ENCODE data around the gene TOP1. TPM values are rescaled to one million over a fixed set of nuclear protein-coding genes. Genes with fewer than 3 reads are reported as not detected.
"Not testable (repeated sequence)": the region's sequence is repeated elsewhere in the genome, so short reads cannot be mapped to it uniquely, and the experiment has no call there.

Gene TOP1
- total RNA-seq, 1 donor from 2014 or later: 90.8 TPM

DNA sequence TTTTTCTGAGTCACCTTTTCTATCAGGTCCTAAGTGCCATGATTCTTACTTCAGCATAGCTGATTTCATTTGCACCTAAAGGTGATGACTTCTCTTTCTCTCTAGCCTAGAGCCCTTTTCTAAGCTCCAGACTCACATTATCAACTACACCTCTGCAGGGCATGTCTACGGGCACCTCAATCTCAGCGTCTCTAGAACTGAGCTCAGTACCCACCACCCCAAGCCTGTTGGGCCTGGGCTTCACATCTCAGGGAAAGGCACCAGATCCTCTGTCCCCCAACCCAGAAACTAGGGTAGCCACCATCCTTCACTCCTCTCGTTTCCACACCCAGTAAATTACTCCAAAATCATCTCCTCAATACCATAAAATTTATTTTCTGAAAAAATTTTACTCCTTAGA lies 98.1 kb downstream of the TOP1 start:
- Mint-ChIP-seq H3K4me3 (ENCODE audit: low read depth) (no peak overlapping the region), H3K4me1 (ENCODE audit: low read depth) (no peaks in the 10 kb centered on the region), H3K27me3 (no peaks in the 10 kb centered on the region), H3K36me3 (ENCODE audit: insufficient read depth) (peaks cover 42% of the 10 kb centered on the region), H3K9me3 (ENCODE audit: low read depth) (no peaks in the 10 kb centered on the region), H3K27ac (peak overlapping the region; percentile 67)
- no peak for DNase-seq (ENCODE audit: low spot score, unreplicated experiment)
- TF ChIP-seq, protein P1, sequence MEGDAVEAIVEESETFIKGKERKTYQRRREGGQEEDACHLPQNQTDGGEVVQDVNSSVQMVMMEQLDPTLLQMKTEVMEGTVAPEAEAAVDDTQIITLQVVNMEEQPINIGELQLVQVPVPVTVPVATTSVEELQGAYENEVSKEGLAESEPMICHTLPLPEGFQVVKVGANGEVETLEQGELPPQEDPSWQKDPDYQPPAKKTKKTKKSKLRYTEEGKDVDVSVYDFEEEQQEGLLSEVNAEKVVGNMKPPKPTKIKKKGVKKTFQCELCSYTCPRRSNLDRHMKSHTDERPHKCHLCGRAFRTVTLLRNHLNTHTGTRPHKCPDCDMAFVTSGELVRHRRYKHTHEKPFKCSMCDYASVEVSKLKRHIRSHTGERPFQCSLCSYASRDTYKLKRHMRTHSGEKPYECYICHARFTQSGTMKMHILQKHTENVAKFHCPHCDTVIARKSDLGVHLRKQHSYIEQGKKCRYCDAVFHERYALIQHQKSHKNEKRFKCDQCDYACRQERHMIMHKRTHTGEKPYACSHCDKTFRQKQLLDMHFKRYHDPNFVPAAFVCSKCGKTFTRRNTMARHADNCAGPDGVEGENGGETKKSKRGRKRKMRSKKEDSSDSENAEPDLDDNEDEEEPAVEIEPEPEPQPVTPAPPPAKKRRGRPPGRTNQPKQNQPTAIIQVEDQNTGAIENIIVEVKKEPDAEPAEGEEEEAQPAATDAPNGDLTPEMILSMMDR (IDR thresholded peaks at IDR 0.05; ENCODE audit: unreplicated experiment): no peak

DNA sequence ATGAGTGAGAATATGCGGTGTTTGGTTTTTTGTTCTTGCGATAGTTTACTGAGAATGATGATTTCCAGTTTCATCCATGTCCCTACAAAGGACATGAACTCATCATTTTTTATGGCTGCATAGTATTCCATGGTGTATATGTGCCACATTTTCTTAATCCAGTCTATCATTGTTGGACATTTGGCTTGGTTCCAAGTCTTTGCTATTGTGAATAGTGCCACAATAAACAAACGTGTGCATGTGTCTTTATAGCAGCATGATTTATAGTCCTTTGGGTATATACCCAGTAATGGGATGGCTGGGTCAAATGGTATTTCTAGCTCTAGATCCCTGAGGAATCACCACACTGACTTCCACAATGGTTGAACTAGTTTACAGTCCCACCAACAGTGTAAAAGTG lies 99.7 kb downstream of the TOP1 start:
- H3K4me3 Mint-ChIP-seq (ENCODE audit: low read depth); DNase-seq (ENCODE audit: low spot score, unreplicated experiment); H3K27ac Mint-ChIP-seq; H3K9me3 Mint-ChIP-seq (ENCODE audit: low read depth); H3K27me3 Mint-ChIP-seq; H3K4me1 Mint-ChIP-seq (ENCODE audit: low read depth): not testable (repeated sequence)
- H3K36me3 Mint-ChIP-seq (ENCODE audit: insufficient read depth): peaks cover 36% of the 10 kb centered on the region

DNA sequence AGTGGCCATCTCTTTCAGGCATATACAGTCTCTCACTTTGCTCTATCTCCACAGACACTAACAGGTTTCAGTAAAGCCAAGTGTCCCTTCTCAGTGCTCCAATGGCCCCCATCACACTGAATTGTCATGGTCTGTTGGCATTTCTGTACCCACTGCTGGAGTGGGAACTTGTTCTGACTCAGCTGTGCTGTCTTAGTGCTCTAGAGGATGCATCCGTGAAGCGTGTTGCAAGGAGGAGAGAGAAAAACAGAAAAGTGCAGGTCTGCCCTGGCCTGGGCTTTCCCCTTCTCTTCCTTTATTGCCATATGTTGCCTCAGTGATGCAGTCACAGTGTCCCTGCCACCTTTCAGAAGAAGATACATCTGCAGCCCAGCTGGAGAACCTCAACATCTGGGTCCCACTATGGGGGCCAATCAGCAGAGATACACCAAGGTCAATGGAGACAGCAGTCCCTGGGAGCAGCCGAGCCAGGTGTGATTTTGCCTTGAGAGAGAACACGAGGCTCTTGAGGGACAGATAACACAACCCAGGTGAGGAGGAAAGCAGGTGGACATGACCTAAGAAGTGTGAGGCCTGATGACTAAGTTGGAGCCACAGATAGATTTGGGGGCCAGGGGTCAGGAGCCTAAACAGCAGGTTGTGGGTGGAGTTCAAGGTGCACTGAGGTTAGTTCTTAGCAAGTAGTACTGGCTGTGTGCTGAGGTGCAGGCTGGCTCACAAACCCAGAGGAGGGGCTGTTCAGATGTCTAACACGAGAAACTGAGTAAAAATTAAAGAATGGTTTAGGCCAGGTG lies 103.2 kb downstream of the TOP1 start:
- DNase-seq (ENCODE audit: low spot score, unreplicated experiment): no peak
- Mint-ChIP-seq H3K9me3 (ENCODE audit: low read depth) (no peaks in the 10 kb centered on the region), H3K4me3 (ENCODE audit: low read depth) (no peak overlapping the region), H3K27me3 (no peaks in the 10 kb centered on the region), H3K36me3 (ENCODE audit: insufficient read depth) (peaks cover 17% of the 10 kb centered on the region), H3K27ac (no peak overlapping the region), H3K4me1 (ENCODE audit: low read depth) (peaks cover 10% of the 10 kb centered on the region)
- TF ChIP-seq, protein P1 (IDR thresholded peaks at IDR 0.05; ENCODE audit: unreplicated experiment): no peak

DNA sequence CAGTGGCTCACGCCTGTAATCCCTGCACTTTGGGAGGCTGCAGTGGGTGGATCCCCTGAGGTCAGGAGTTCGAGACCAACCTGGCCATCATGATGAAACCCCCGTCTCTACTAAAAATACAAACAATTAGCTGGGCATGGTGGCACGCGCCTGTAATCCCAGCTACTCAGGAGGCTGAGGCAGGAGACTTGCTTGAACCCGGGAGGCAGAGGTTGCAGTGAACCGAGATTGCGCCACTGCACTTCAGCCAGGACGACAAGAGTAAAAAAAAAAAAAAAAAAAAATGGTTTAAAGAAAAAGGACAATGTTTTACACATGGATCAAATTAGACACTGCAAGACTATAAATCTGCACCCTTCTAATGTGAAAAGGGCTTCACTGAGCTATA lies 103.8 kb downstream of the TOP1 start:
- not testable (repeated sequence) for H3K4me3 Mint-ChIP-seq (ENCODE audit: low read depth); DNase-seq (ENCODE audit: low spot score, unreplicated experiment); H3K9me3 Mint-ChIP-seq (ENCODE audit: low read depth); H3K27me3 Mint-ChIP-seq; H3K27ac Mint-ChIP-seq
- peaks cover 13% of the 10 kb centered on the region for H3K36me3 Mint-ChIP-seq (ENCODE audit: insufficient read depth)
- H3K4me1 Mint-ChIP-seq (ENCODE audit: low read depth): peaks cover 10% of the 10 kb centered on the region

DNA sequence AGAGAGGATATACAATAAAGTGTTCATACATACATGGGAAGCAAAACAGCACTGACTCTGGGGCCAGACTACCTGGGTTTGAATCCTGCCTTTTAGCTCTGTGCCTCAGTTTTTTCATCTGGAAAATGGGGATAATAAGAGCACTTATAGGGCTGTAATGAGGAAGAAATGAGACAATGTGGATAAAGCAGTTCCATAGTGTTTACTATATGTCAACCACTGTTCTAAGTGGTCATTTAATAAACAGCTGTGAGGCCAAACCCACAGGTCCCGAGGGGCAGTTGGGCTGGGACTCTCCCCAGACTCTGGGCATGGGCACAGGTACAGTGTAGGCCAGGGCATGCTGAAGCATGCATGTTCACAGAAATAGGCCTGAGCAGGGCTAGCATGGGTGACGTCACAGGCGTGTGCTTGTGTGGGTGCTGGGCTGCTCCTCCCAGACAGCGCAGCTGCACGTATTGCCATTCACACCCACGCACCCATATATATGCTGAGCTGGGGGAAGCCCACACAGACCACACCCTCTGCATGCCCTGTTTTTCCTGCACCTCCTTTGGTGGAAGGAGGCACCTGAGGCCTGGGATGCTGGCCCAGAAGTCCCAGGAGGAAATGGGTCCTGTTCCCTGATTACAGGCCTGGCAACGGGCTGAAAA lies 105.2 kb downstream of the TOP1 start:
- peaks cover 14% of the 10 kb centered on the region for H3K4me1 Mint-ChIP-seq (ENCODE audit: low read depth)
- DNase-seq (ENCODE audit: low spot score, unreplicated experiment): no peak
- H3K27ac Mint-ChIP-seq: no peak overlapping the region
- TF ChIP-seq, protein P1 (IDR thresholded peaks at IDR 0.05; ENCODE audit: unreplicated experiment): no peak
- no peaks in the 10 kb centered on the region for H3K27me3 Mint-ChIP-seq
- peaks cover 6% of the 10 kb centered on the region for H3K36me3 Mint-ChIP-seq (ENCODE audit: insufficient read depth)
- H3K4me3 Mint-ChIP-seq (ENCODE audit: low read depth): no peak overlapping the region
- H3K9me3 Mint-ChIP-seq (ENCODE audit: low read depth): no peaks in the 10 kb centered on the region

DNA sequence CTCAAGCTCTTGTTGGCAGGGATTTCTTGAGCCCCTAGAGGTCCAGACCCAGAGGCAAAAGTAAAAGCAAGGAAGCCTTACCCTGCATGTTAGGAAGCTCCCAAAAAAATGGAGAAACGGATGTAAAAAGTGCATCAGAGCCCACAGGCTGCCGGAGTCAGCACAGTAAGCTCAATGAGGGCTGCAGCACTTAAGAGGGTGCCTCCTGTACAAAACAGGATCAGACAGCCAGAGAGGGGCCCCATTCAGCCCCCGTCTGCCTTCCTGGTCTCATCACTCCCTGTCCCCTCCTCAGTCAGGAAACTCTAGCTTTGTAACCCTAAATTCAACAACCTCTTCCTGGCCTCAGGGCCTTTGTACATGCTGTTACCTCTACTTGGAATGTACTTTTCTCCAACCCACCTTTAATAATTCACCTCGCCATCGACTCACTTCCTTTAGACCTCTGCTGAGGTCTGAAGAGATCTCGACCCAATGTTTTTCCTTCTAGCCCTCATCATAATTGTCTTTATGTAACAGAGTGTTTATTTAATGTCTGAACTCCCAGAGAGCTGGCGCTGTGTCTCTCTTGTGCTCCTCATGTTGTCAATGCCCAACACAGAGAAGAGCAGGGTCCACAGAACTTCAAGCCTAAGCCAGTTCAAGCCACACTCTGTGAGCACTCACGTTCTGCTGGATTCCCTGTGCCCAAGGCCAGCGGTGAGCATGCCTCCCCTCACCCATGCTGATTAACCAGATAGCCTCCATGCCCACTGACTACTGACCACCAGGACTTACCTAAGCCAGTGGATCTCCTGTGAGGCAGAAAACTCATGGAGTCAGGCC lies 106.0 kb downstream of the TOP1 start:
- no peak overlapping the region for H3K4me3 Mint-ChIP-seq (ENCODE audit: low read depth)
- TF ChIP-seq, protein P1 (IDR thresholded peaks at IDR 0.05; ENCODE audit: unreplicated experiment): no peak

More for the DNA sequence above, 106.0 kb downstream of the TOP1 start:
- Mint-ChIP-seq H3K27me3 (no peaks in the 10 kb centered on the region), H3K36me3 (ENCODE audit: insufficient read depth) (peaks cover 5% of the 10 kb centered on the region), H3K27ac (no peak overlapping the region), H3K9me3 (ENCODE audit: low read depth) (no peaks in the 10 kb centered on the region), H3K4me1 (ENCODE audit: low read depth) (peaks cover 21% of the 10 kb centered on the region)
- DNase-seq (ENCODE audit: low spot score, unreplicated experiment): no peak

Measured in progenitor cell of endocrine pancreas (in vitro differentiated cells).